HT1080 (cell line): ENCODE results near the gene TTC4. TPM values are rescaled to one million over a fixed set of nuclear protein-coding genes. Genes with fewer than 3 reads are reported as not detected.
A peak's percentile ranks its signal among the peaks of the same experiment; 100 is the strongest.
"Not testable (repeated sequence)": the region's sequence is repeated elsewhere in the genome, so short reads cannot be mapped to it uniquely, and the experiment has no call there.

Source experiments
- DNase-seq: peaks from one replicate; pipeline ENCODE4 v3.0.0-alpha.2; 2015; ENCODE audit warnings: low read depth
- total RNA-seq: library from RNA; depleted of rRNA; stranded (reverse); fragments of >200 nt; shearing (Covaris generic); gene quantifications from 2 replicates; pipeline ENCODE4 v1.2.3, GENCODE V29; 2014

Gene TTC4
- total RNA-seq, 1 experiment from 2014 or later = 37.9 TPM

DNA sequence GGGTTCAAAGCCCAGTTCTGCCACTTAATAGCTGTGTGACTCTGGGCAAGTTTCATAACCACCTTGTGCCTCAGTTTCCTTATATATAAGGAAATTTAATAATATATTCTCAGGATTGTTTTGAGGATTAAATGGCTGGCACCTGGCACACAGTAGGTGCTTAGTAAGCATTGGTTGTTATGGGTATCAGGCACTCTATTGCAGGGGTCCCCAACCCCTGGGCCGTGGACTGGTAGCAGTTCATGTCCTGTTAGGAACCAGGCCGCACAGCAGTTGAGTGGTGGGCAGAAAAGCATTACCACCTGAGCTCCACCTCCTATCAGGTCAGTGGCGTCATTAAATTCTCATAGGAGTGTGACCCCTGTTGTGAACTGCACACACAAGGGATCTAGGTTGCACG, 30.2 kb downstream of the TTC4 start:
- no peak for DNase-seq

GRCh38 chr1:54748094-54748835, 32.6 kb downstream of the TTC4 start:
- no peak for DNase-seq

DNA sequence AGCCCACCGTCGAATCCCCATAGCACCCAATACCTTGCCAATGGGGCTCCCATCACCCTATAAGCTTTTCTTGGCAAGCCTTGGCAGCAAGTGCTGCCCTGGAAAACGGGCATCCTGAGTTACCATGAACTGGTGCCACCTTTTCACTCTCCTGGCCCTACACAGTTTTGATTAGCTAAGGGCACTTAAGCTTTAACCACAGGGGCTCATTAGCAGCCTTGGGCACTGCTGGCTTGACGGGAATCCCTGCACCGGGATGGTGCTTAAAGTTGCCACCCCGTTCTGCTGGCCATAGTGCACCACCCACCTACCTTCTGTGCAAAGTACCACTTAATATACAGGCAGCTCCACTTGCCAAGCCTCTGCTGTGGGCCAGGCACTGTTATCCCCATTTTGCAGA, 34.9 kb downstream of the TTC4 start:
- DNase-seq = no peak

DNA sequence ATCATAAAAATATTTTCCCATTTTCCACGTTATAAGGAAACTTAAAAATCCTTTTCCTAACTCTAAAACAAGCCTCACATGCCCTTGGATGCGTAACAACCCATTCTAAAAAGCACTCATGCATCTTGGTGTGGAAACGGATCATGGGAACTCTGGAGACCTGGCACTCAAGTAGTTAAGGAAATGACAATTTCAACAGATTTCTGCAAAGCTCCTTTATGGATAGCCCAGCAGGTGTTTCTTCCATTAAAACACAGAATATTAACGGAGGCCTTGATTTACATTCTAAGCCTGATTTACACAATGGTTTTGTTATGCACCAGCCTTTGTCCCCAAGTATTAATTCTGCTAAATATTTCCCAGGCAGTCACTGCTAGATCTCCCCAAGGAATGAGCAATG, 35.8 kb downstream of the TTC4 start:
- no peak for DNase-seq

DNA sequence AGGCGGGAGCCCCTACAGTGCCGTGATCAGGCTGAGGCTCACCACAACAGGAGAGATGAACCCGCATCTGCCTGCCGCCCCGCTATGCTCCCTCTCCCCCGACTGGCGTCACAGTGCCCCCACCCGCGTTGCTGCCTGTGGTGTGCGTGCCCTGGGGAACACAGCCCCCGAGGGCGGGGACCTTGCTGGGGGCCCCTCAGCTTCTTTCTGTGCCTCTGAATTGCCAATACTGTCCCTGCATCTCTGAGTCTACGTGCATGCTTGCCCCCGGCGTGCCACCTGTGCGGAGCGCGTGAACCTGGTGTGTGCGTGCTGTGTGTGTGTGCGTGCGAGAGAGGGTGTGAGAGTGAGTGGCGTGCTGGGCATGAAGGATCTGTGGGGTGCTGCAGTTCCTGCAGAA, 38.4 kb downstream of the TTC4 start:
- DNase-seq = no peak

DNA sequence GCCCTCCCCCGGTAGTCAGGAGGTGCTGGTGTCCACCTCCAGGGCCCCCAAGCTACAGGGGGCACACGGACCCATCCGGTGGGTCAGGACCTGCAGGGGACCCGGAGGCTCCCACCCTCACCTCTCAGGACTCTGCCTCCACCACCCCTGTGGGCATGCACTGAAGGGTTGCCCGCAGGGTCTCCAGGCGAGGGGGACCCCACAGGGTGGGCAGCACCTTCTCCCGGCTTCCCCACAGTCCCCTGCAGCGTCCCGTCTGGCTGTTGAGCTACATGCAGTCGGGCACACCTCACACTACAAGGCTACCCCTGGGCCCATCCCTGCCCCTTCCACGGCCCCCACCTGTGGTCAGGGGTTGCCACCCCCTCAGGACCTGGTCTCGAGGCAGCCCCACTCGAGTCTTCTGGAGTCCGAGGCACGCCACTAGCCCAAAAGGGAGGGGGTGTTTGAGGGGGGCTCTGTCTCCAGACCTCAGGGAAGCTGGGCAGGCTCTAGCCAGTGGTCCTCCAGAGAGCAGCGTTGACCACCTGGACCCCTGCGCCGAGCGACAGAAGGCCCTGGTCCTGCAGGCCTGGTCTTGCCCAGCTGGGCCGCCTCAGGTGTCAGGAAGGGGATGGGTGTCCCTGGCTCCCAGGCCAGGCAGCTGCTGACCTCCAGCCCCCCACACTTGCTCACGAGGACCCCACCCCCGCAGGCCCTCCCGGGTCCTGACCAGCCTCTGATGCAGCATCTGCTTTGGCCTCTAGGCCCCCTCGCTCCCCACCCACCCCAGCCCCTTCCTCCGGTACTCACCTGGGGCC, 39.0 kb downstream of the TTC4 start:
- DNase-seq = no peak

GRCh38 chr1:54757833-54758232, 42.2 kb downstream of the TTC4 start:
- DNase-seq = no peak

GRCh38 chr1:54758678-54759348, 43.2 kb downstream of the TTC4 start:
- no peak for DNase-seq

- peak; percentile 9 for DNase-seq
Measured at GRCh38 chr1:54763816-54764132, 48.1 kb downstream of the TTC4 start.

DNA sequence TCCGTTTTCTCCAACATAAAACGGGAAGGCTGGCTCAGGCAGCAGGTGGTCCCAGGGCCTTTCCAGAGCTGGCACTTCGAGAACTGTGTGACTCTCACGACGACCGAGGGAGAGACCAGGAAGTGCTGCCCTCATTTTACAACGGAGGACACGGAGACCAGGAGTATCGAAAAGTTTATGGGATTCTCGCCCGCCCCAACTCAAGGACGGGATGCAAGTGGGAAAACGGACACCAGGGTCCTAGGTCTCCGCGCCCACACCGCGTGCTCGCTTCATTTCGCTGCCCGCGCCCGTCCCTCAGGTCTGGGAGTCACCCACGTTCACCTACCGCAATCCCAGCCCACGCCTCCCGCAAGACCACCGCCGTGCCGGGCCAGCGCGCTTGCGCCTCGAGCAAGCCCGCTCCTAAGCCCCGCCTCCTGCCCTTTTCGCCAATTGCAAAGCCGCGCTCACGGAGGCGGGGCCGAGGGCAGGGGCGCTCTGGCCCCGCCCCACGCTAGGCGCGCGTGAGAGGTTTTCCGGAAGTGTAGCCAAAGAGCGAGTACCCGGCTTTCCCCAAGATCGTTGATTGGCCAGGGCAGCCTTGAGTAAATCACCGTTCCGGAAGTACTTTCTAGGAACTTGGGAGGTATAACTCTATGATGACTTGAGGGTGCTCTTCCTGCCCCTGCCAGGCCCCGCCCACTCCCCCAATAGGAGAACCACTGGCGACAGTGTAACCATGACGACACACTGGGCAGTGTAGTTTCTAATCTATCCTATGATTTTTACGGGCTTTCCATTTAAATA, 48.7 kb downstream of the TTC4 start, which contains the start of gene PARS2:
TSS of gene PARS2 (minus strand) at position 391 of the 789 bp plus-strand sequence. CDS start 5,362 bp downstream, outside the sequence.
- DNase-seq = peak; percentile 99

DNA sequence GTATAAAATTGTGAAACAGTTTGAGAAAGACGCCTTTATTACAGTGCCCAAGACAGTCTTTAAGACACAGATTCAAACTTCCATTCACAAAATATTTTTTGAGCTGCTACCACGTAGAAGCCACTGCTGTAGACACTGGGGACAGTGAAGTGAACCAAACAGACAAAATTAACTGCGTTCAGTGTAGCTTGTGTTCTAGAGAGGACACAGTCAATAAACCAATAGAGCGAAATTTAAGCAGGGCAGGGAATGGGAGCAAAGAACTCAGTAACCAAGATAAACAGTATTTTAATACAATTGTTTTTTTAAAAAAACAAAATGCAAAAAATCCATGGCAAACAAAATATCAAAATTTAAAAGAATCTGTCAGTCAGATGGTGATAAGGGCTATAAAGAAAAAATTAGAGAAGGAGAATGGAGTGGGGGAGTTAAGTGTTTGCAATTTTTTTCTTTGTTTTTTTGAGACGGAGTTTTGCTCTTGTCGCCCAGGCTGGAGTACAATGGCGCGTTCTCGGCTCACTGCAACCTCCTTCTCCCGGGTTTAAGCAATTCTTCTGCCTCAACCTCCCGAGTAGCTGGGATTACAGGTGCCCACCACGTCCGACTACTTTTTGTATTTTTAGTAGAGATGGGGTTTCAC, 49.4 kb downstream of the TTC4 start:
- no peak for DNase-seq

GRCh38 chr1:54766726-54767125, 51.1 kb downstream of the TTC4 start:
- DNase-seq = no peak

DNA sequence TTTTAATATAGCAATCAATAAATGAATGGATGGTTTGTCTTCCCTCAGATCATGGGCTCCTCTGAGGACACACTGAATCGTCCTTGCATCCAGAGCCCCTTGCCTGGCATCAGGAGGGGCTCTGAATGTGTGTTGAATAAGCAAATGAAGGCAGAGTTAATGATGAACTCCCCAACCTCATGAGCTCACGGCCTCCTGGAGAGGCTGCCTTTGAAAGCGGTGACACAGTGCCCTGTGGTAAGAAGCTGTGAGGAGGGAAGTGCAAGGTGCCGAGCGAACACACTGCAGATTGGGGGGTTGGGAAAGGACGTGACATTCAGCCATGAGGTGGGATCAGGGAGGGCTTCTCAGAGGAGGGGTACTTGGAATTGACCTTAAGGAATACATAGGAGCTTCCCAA, 51.9 kb downstream of the TTC4 start:
- DNase-seq = no peak

DNA sequence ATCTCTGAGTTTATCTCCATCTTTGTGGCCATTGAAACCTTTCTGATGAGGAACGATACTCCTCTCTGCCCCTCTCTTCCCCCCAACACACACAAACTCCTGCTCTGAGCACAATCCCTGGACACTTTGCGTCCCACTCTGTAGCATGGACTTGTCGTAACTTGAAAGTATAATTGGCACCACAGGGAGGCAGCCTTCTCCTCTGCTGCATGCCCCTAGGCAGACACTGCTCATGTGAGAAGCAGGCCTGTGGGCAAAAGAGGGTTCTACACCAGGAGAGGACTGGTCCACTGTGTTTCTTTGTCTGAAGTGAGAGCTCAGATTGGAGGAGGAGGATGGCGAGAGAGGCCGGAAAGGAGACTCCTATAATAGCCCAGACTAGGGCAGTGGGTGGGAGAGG, 52.4 kb downstream of the TTC4 start:
- no peak for DNase-seq

DNA sequence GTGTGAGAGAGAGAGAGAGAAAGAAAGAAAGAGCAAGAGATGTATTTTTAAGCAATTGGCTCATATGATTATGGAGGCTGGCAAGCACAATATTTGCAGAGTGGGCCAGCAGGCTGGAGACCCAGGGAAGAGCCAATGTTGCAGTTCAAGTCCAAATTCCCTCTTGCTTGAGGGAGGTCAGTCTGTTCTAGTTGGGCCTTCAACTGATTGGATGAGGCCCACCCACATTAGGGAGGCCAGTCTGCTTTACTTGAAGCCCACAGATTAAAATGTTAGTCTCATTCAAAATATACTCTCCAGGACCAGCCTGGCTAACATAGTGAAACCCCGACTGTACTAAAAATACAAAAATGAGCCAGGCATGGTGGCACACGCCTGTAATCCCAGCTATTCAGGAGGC, 57.3 kb downstream of the TTC4 start:
- no peak for DNase-seq

- peak; percentile 48 for DNase-seq
Measured at GRCh38 chr1:54774820-54775498, 59.3 kb downstream of the TTC4 start.

DNA sequence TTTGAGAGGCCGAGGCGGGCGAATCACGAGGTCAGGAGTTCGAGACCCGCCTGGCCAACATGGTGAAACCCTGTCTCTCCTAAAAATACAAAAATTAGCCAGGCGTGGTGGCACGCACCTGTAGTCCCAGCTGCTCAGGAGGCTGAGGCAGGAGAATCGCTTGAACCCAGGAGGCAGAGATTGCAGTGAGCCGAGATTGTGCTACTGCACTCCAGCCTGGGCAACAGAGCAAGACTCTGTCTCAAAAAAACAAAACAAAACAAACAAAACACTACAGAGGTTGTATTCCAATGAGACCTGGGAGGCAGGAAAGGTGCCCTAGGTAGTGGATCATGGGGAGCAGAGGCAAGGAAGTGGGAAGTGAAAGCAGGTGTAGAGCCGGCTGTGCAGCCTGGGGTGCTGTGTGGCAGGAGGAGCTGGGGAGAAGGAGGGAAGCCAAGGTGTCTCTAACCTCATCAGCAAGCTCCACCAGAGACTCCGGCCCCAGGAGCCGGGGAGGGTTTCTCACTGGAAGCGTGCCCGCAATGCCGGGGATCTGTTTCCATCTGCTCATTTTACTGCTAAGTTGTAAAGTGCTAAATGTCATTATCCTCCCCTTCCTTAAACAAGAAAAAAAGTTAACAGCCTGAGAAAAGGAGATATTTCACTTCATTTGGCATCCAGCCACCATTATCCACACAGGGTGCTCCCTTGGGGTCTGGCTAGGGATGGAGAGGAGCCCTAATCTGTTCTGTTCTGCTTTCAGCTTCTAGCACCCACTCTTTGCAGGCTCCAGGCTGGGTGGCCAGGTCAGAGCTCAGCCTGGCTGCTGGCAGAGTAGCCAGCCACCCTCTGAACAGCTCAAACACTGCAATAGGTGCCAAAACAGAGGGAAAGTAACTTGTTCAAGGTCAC, 60.4 kb downstream of the TTC4 start:
- not testable (repeated sequence) for DNase-seq

- no peak for DNase-seq
Measured at GRCh38 chr1:54777011-54777410, 61.4 kb downstream of the TTC4 start.

- DNase-seq = no peak
Measured at GRCh38 chr1:54777431-54777830, 61.8 kb downstream of the TTC4 start.
